Activated naive CD8-positive, alpha-beta T cell treated with anti-CD3 and anti-CD28 coated beads, Interleukin-2, amount 50 U/mL, for 16 hours (primary cell): ENCODE results near the gene PTGS1.
"Not testable (repeated sequence)": the region's sequence is repeated elsewhere in the genome, so short reads cannot be mapped to it uniquely, and the experiment has no call there.

Source experiments
- DNase-seq: peaks from one replicate; pipeline ENCODE4 v3.0.0-alpha.2; 2020; ENCODE audit warnings: low read depth, low spot score

Gene PTGS1

GRCh38 chr9:122370869-122371755 is at the start of gene PTGS1:
Gene PTGS1 (plus strand): TSS chr9:122371024. CDS start chr9:122371085, 61 bp downstream.
- no peak for DNase-seq

DNA sequence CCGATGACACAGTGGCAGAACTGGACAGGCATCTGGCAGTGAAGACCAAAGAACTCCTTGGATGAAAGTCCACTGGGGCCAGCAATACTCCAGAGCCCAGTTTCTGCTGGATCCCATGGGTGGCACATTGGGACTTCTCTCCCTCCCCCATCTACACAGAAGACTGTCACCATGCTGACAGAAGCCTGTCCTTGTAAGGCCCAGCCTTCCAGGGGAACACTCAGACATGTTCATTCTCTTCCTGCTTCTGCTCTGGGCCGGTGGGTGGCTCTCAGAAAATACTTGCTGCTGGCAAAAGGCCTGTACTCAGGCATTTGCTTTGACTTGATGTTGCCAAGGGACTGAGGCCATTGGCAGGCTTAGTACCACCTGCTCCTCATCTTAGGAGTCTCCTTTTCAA is 48.3 kb upstream of the PTGS1 start:
- no peak for DNase-seq

GRCh38 chr9:122324665-122325064 is 46.2 kb upstream of the PTGS1 start:
- DNase-seq = not testable (repeated sequence)

DNA sequence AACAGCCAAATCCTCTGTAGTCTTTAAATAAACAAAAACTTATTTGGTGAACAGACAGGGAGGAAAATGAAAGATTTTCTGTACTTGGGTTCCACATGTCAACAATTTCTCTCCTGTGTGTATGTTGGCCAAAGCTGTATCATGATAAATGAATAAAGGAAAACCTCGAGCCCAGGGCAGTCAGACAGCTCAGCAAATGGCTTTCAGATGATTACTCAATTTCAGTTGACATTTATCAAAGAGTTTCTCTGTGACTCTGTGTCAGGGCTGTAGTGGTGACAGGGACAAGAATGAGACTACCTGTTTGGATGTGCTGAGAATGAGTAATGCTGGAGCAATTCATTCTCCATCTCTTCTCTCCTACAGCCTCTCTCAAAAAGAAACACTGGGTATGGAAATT is 45.7 kb upstream of the PTGS1 start:
- DNase-seq = no peak

- DNase-seq = no peak
Measured at GRCh38 chr9:122327175-122327574, 43.6 kb upstream of the PTGS1 start.

DNA sequence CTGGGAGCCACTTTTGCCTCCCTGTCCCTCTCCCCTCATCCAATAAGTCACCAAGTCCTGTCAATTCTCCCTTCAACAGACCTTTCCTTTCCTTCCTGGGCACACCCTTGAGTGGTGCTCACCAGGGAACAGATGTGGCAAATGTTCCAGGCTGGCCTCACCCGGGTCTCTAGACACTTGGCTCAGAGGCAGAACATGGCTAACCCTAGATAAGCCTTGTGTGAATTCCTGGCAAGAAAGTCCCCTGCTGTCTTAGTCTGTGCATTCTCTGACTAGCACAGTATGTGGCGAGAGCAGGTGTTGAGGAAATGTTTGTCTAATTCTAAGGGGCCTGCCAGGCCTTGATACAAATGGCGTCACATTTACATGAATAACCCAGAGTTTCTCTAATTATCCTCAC is 41.2 kb upstream of the PTGS1 start:
- no peak for DNase-seq

- DNase-seq = not testable (repeated sequence)
Measured at GRCh38 chr9:122330466-122330865, 40.4 kb upstream of the PTGS1 start.

- DNase-seq = no peak
Measured at GRCh38 chr9:122331523-122331927, 39.3 kb upstream of the PTGS1 start.

GRCh38 chr9:122332083-122332482 is 38.7 kb upstream of the PTGS1 start:
- no peak for DNase-seq

GRCh38 chr9:122332644-122333043 is 38.2 kb upstream of the PTGS1 start:
- DNase-seq = no peak

DNA sequence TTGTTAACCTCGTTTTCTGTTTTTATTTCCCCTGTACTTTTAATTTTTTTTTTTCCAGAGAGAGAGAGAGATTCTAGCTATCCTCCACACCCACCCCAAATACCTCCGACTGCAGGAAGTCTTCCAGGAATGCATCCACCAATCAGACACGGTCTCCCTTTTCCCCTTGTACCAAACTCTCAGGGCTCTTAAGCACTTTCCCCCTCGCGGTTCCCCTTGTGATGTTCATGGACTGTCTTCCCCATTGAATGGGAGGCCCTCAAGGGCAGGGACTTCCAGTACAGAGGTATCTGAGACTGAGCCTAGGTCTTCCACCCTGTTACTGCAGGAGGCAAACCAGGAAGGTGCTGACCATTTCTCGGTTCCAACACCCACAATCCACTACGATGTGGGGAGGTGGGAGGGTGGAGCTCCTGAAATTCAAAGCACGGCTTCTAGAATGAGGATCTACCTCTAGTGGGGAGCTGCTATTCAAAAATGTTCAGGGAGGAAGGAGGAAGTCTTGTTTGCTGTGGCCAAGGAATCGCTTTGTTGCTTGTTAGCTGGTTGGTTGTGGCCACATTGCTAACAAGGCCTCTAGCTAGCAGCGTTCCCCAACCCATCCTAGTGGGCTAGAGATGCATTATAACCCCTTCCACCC is 37.5 kb upstream of the PTGS1 start:
- no peak for DNase-seq

DNA sequence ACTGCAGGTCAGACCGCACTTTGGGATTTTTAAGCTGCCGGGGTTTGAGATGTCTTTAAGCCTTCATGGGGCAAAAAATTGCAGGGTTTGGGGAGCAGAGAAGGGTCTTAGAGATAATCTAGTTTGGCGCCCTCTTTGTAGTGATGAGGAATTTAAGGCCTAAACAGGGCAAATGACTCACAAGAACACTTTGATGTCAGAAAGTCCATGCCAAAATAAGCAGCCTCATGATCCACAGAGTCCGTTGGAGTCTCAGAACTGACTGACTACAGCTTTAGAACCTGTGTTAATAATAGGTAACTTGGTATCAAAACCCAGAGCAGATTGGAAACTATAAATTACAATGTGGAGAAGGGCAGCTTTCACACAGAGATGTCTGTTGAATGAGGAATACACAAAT is 35.9 kb upstream of the PTGS1 start:
- no peak for DNase-seq

- no peak for DNase-seq
Measured at GRCh38 chr9:122336189-122336588, 34.6 kb upstream of the PTGS1 start.

DNA sequence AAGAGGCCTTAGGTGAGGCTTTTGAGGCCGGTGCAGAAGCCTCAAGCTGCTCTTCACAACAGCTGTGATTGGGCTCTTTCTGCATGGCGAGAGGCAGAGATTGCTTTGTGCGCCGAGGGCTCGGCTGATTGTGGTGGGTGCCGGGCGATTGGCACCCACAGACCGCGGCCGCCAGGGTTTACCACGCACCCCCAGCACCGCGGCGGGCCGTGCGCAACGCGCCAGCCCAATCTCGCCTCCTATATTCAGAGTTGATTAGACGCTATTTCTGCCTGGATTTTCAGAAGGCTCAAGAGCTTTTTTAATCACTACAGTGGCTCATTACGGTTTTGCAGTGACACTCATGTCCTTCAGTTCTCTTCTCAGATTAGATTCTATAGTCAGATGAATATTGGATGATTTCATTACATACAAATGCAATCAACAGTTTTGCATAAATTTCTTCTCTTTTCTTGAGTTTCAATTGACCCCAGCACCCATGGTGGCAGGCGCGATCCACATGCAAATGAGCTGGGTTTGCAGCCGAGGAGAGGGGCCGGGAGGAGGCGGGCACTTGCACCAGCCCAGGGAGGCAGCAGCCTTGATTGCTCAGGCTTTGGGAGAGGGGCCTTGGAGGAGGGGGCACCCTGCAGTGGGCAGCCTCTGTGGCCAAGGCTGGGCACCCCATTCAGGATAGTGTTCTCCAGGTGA is 33.8 kb upstream of the PTGS1 start:
- DNase-seq = no peak

GRCh38 chr9:122337556-122337929 is 33.3 kb upstream of the PTGS1 start:
- DNase-seq = no peak

- DNase-seq = no peak
Measured at GRCh38 chr9:122338536-122338935, 32.3 kb upstream of the PTGS1 start.

- no peak for DNase-seq
Measured at GRCh38 chr9:122338994-122339393, 31.8 kb upstream of the PTGS1 start.

DNA sequence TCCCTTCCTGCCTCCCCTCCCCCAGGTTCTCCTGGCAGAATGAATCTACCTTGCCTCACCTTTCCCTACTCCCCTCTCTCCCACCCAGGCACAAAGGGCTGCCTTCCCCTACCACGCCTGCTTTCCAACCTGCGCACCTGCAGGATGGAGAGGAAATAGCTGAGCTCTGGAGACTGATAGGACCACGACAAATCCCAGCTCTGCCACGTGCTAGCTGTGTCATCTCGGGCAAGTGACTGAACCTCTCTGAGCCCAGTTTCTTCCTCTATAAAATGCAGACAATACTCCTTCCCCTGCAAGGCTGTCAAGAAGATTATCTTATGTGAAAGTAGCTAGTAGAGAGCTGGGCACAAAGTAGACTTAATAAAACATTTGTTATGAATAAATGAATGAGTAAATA is 31.2 kb upstream of the PTGS1 start:
- no peak for DNase-seq

GRCh38 chr9:122340161-122340560 is 30.7 kb upstream of the PTGS1 start:
- DNase-seq = no peak

GRCh38 chr9:122342323-122343050 is 28.3 kb upstream of the PTGS1 start:
- no peak for DNase-seq

DNA sequence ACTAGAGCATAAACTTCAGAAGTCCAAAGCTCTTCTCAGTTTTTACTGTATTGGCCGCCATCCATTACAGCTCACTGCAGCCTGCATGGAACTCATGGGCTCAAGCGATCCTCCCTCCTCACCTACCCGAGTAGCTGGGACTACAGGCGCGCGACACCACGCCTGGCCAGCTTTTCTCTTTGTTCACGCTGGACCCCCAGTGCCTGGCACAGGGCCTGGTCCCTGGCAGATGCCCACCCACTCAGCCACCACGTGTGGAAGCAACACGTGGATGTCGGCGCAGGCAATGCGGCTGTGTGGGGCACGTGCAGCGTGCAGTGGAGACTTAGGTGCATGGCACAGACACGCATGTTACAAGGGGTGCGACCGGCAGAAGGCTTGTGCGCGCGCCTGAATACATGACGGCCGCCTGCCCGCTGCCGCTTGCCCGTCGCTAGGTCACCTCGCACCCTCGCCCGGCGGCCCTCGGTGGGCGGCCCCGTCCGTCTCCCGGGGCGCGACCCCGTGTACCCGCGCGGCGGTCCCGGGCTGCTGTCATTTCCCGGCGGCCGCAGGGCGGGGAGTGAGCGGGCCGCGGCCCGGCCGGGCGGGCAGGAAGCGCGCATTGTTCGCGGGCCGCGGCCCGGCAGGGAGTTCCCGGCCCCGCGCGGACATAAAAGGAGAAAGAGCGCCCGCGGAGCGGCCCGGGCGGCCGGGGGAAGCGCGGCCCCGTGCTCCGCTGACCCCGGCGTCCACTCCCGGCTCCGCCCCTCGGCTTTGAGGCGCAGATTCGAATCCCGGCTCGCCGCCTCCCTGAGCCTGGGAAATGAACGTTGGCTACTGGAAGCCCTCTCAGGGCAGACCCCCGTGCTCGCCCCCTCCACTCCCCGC is 24.1 kb upstream of the PTGS1 start:
- DNase-seq = no peak
